ENCODE results near the gene ARHGAP24. TPM values are rescaled to one million over a fixed set of nuclear protein-coding genes. Genes with fewer than 3 reads are reported as not detected.

ARHGAP24 gene
- total and polyA plus RNA-seq, 2 of the 13 experiments (the other 11 are each of a cell fraction or from before 2014, with no cell fraction given): 0.07 to 0.55 TPM

DNA sequence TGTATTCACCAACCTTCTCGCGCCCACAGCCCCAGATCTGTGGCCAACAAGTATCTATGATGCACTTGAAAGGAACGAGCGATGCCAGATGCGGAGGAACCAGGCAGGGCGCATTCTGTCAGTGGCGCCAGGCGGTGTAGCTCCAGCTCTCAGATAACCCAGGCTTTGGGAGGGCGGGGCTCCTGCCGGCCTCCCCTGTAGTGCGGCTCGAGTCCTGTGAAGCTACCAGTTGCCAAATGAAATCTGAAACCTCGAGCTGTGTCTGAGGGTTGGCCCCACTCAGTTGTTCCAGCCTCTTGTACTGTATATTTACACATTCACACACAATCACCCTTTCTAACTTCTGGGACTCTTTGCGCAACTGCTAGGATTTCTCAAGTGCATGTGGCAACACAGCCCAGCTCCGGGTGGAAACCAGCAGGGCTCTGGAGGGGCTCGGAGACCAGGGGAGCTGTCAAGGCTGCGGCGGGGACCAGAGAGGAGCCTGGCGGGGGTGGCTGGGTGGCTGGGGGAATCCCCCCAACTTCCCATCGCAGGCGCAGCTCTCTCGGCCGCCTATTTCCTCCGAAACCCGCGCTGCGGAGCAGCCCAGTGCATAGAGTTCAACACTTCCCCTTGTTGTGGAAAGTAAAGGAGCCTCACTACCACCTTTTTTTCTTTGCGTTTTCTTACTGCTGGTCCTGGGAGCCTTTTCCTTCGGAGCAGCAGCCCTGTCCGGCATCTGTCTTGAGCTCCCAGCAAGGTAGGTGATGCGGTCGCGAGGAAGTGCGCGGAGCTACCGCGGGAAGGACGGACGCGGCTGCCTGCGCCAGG is at the start of gene ARHGAP24 (continued):
- TF ChIP-seq, protein P1, sequence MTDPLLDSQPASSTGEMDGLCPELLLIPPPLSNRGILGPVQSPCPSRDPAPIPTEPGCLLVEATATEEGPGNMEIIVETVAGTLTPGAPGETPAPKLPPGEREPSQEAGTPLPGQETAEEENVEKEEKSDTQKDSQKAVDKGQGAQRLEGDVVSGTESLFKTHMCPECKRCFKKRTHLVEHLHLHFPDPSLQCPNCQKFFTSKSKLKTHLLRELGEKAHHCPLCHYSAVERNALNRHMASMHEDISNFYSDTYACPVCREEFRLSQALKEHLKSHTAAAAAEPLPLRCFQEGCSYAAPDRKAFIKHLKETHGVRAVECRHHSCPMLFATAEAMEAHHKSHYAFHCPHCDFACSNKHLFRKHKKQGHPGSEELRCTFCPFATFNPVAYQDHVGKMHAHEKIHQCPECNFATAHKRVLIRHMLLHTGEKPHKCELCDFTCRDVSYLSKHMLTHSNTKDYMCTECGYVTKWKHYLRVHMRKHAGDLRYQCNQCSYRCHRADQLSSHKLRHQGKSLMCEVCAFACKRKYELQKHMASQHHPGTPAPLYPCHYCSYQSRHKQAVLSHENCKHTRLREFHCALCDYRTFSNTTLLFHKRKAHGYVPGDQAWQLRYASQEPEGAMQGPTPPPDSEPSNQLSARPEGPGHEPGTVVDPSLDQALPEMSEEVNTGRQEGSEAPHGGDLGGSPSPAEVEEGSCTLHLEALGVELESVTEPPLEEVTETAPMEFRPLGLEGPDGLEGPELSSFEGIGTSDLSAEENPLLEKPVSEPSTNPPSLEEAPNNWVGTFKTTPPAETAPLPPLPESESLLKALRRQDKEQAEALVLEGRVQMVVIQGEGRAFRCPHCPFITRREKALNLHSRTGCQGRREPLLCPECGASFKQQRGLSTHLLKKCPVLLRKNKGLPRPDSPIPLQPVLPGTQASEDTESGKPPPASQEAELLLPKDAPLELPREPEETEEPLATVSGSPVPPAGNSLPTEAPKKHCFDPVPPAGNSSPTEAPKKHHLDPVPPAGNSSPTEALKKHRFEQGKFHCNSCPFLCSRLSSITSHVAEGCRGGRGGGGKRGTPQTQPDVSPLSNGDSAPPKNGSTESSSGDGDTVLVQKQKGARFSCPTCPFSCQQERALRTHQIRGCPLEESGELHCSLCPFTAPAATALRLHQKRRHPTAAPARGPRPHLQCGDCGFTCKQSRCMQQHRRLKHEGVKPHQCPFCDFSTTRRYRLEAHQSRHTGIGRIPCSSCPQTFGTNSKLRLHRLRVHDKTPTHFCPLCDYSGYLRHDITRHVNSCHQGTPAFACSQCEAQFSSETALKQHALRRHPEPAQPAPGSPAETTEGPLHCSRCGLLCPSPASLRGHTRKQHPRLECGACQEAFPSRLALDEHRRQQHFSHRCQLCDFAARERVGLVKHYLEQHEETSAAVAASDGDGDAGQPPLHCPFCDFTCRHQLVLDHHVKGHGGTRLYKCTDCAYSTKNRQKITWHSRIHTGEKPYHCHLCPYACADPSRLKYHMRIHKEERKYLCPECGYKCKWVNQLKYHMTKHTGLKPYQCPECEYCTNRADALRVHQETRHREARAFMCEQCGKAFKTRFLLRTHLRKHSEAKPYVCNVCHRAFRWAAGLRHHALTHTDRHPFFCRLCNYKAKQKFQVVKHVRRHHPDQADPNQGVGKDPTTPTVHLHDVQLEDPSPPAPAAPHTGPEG (CRISPR knock-in tag; IDR thresholded peaks at IDR 0.05): peak; percentile 40; the same call in 1 of the 2 replicates
- TF ChIP-seq, protein P2, sequence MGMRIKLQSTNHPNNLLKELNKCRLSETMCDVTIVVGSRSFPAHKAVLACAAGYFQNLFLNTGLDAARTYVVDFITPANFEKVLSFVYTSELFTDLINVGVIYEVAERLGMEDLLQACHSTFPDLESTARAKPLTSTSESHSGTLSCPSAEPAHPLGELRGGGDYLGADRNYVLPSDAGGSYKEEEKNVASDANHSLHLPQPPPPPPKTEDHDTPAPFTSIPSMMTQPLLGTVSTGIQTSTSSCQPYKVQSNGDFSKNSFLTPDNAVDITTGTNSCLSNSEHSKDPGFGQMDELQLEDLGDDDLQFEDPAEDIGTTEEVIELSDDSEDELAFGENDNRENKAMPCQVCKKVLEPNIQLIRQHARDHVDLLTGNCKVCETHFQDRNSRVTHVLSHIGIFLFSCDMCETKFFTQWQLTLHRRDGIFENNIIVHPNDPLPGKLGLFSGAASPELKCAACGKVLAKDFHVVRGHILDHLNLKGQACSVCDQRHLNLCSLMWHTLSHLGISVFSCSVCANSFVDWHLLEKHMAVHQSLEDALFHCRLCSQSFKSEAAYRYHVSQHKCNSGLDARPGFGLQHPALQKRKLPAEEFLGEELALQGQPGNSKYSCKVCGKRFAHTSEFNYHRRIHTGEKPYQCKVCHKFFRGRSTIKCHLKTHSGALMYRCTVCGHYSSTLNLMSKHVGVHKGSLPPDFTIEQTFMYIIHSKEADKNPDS (CRISPR knock-in tag; IDR thresholded peaks at IDR 0.05): no peak
- TF ChIP-seq FOXA1 (IDR thresholded peaks at IDR 0.05): no peak
- peak; percentile 85 for TF ChIP-seq FOXA1 (CRISPR knock-in tag; IDR thresholded peaks at IDR 0.05)
- no peak for TF ChIP-seq NFIB (CRISPR knock-in tag; IDR thresholded peaks at IDR 0.05; ENCODE audit: borderline replicate concordance)
- TF ChIP-seq, protein P3, sequence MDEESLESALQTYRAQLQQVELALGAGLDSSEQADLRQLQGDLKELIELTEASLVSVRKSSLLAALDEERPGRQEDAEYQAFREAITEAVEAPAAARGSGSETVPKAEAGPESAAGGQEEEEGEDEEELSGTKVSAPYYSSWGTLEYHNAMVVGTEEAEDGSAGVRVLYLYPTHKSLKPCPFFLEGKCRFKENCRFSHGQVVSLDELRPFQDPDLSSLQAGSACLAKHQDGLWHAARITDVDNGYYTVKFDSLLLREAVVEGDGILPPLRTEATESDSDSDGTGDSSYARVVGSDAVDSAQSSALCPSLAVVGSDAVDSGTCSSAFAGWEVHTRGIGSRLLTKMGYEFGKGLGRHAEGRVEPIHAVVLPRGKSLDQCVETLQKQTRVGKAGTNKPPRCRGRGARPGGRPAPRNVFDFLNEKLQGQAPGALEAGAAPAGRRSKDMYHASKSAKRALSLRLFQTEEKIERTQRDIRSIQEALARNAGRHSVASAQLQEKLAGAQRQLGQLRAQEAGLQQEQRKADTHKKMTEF (CRISPR knock-in tag; IDR thresholded peaks at IDR 0.05): peak; percentile 86
- peak; percentile 35; the same call in 1 of the 2 replicates for TF ChIP-seq RFXANK (CRISPR knock-in tag; IDR thresholded peaks at IDR 0.05)
- TF ChIP-seq, protein P4, sequence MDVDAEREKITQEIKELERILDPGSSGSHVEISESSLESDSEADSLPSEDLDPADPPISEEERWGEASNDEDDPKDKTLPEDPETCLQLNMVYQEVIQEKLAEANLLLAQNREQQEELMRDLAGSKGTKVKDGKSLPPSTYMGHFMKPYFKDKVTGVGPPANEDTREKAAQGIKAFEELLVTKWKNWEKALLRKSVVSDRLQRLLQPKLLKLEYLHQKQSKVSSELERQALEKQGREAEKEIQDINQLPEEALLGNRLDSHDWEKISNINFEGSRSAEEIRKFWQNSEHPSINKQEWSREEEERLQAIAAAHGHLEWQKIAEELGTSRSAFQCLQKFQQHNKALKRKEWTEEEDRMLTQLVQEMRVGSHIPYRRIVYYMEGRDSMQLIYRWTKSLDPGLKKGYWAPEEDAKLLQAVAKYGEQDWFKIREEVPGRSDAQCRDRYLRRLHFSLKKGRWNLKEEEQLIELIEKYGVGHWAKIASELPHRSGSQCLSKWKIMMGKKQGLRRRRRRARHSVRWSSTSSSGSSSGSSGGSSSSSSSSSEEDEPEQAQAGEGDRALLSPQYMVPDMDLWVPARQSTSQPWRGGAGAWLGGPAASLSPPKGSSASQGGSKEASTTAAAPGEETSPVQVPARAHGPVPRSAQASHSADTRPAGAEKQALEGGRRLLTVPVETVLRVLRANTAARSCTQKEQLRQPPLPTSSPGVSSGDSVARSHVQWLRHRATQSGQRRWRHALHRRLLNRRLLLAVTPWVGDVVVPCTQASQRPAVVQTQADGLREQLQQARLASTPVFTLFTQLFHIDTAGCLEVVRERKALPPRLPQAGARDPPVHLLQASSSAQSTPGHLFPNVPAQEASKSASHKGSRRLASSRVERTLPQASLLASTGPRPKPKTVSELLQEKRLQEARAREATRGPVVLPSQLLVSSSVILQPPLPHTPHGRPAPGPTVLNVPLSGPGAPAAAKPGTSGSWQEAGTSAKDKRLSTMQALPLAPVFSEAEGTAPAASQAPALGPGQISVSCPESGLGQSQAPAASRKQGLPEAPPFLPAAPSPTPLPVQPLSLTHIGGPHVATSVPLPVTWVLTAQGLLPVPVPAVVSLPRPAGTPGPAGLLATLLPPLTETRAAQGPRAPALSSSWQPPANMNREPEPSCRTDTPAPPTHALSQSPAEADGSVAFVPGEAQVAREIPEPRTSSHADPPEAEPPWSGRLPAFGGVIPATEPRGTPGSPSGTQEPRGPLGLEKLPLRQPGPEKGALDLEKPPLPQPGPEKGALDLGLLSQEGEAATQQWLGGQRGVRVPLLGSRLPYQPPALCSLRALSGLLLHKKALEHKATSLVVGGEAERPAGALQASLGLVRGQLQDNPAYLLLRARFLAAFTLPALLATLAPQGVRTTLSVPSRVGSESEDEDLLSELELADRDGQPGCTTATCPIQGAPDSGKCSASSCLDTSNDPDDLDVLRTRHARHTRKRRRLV (CRISPR knock-in tag; IDR thresholded peaks at IDR 0.05): 0 out of 2 replicates have a peak, but pooled peaks have one; percentile 45
- TF ChIP-seq ZNF17 (CRISPR knock-in tag; IDR thresholded peaks at IDR 0.05): no peak
- peak; percentile 51; the same call in 1 of the 2 replicates for TF ChIP-seq ZNF605 (CRISPR knock-in tag; IDR thresholded peaks at IDR 0.05)
- TF ChIP-seq ZMAT3 (CRISPR knock-in tag; conservative IDR thresholded peaks at IDR 0.05): no peak
- TF ChIP-seq, protein P5, sequence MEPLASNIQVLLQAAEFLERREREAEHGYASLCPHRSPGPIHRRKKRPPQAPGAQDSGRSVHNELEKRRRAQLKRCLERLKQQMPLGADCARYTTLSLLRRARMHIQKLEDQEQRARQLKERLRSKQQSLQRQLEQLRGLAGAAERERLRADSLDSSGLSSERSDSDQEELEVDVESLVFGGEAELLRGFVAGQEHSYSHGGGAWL (CRISPR knock-in tag; IDR thresholded peaks at IDR 0.05): no peak
- TF ChIP-seq HNRNPK (IDR thresholded peaks at IDR 0.05; ENCODE audit: low read depth, low read length, poor library complexity, severe bottlenecking): no peak

Measured in HepG2 (cell line).